ENCODE results near the gene GPR151. TPM values are rescaled to one million over a fixed set of nuclear protein-coding genes. Genes with fewer than 3 reads are reported as not detected.
A peak's percentile ranks its signal among the peaks of the same experiment; 100 is the strongest.

GPR151 gene
- polyA plus RNA-seq, 3 donors: not detected

DNA sequence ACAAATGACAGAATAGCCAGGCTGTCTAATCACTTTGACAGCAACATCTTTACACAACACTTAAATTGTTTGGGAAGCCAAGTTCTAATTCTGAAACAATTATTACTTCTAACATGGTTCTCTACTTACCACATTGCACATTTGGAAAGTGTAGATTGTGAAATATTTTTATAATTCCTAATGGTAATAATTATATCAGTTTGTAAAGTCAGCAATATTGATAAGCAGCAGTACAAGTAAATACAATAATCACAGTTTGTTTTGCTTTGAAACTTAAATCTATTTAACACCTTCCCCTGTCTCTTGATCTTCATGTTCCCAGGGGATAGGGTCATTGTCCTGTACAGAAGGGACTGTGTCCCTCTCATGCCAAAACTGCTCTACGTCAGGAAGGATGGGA, 1.4 kb downstream of the GPR151 start:
- Mint-ChIP-seq H3K36me3 (peaks cover 29 to 31% of the 10 kb centered on the region in 2 donors), H3K27me3 (ENCODE audit: low read depth in 3 of 3) (no peaks in the 10 kb centered on the region), H3K9me3 (no peaks in the 10 kb centered on the region), H3K4me1 (peaks cover 3% of the 10 kb centered on the region), H3K27ac (peak overlapping the region in 3 of 7 donors; percentile 28 to 58 (median 40)), H3K4me3 (no peak overlapping the region)
- Histone ChIP-seq H3K4me3 (replicated peaks in 1 of 3; ENCODE audit: low read depth in 2 of 3, low read length in 3 of 3) (no peak overlapping the region), H3K9me3 (replicated peaks in 1 of 2; ENCODE audit: control insufficient read depth in 1 of 2, insufficient read depth in 1 of 2, low read length in 2 of 2) (no peaks in the 10 kb centered on the region), H3K27ac (ENCODE audit: low read depth in 1 of 2, low read length in 2 of 2) (no peak overlapping the region), H2AFZ (ENCODE audit: insufficient read depth, low read depth, low read length, poor library complexity, severe bottlenecking) (no peak overlapping the region), H3K9ac (ENCODE audit: insufficient read depth, low read length, poor library complexity, severe bottlenecking) (no peak overlapping the region), H3K4me2 (replicated peaks; ENCODE audit: extremely low read depth, low read length, poor library complexity, severe bottlenecking) (no peak overlapping the region), H3K27me3 (ENCODE audit: control insufficient read depth in 2 of 2, insufficient read depth in 2 of 2, low read length in 2 of 2) (no peaks in the 10 kb centered on the region), H3K4me1 (ENCODE audit: control insufficient read depth in 1 of 2, insufficient read depth in 2 of 2, low read length in 2 of 2) (no peaks in the 10 kb centered on the region), H4K20me1 (ENCODE audit: insufficient read depth, low read length) (no peaks in the 10 kb centered on the region), H3K36me3 (replicated peaks in 1 of 2; ENCODE audit: control insufficient read depth in 1 of 2, insufficient read depth in 2 of 2, low read length in 2 of 2) (peaks cover 28 to 37% of the 10 kb centered on the region in 2 donors), H3K79me2 (ENCODE audit: insufficient read depth, low read length) (no peaks in the 10 kb centered on the region)
- TF ChIP-seq, protein P1, sequence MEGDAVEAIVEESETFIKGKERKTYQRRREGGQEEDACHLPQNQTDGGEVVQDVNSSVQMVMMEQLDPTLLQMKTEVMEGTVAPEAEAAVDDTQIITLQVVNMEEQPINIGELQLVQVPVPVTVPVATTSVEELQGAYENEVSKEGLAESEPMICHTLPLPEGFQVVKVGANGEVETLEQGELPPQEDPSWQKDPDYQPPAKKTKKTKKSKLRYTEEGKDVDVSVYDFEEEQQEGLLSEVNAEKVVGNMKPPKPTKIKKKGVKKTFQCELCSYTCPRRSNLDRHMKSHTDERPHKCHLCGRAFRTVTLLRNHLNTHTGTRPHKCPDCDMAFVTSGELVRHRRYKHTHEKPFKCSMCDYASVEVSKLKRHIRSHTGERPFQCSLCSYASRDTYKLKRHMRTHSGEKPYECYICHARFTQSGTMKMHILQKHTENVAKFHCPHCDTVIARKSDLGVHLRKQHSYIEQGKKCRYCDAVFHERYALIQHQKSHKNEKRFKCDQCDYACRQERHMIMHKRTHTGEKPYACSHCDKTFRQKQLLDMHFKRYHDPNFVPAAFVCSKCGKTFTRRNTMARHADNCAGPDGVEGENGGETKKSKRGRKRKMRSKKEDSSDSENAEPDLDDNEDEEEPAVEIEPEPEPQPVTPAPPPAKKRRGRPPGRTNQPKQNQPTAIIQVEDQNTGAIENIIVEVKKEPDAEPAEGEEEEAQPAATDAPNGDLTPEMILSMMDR (IDR thresholded peaks at IDR 0.05): no peak
- WGBS (ENCODE audit: insufficient coverage): no CpG with 5 or more reads among the region's 1 CpG
- no peak for DNase-seq
- intact Hi-C loops (cut with micrococcal nuclease): no loop called here

- Histone ChIP-seq H3K9ac (ENCODE audit: insufficient read depth, low read length, poor library complexity, severe bottlenecking) (no peak overlapping the region), H3K79me2 (ENCODE audit: insufficient read depth, low read length) (no peaks in the 10 kb centered on the region), H3K4me1 (ENCODE audit: control insufficient read depth in 1 of 2, insufficient read depth in 2 of 2, low read length in 2 of 2) (no peaks in the 10 kb centered on the region), H2AFZ (ENCODE audit: insufficient read depth, low read depth, low read length, poor library complexity, severe bottlenecking) (no peak overlapping the region), H3K4me2 (replicated peaks; ENCODE audit: extremely low read depth, low read length, poor library complexity, severe bottlenecking) (no peak overlapping the region), H3K9me3 (replicated peaks in 1 of 2; ENCODE audit: control insufficient read depth in 1 of 2, insufficient read depth in 1 of 2, low read length in 2 of 2) (no peaks in the 10 kb centered on the region), H4K20me1 (ENCODE audit: insufficient read depth, low read length) (no peaks in the 10 kb centered on the region), H3K36me3 (replicated peaks in 1 of 2; ENCODE audit: control insufficient read depth in 1 of 2, insufficient read depth in 2 of 2, low read length in 2 of 2) (peaks cover 39 to 48% of the 10 kb centered on the region in 2 donors), H3K4me3 (replicated peaks in 1 of 3; ENCODE audit: low read depth in 2 of 3, low read length in 3 of 3) (no peak overlapping the region), H3K27me3 (ENCODE audit: control insufficient read depth in 2 of 2, insufficient read depth in 2 of 2, low read length in 2 of 2) (no peaks in the 10 kb centered on the region), H3K27ac (ENCODE audit: low read depth in 1 of 2, low read length in 2 of 2) (no peak overlapping the region)
- no peak overlapping the region for H3K27ac Mint-ChIP-seq
- no peaks in the 10 kb centered on the region for H3K27me3 Mint-ChIP-seq (ENCODE audit: low read depth in 3 of 3)
- TF ChIP-seq, protein P1 (IDR thresholded peaks at IDR 0.05): no peak
- no peaks in the 10 kb centered on the region for H3K9me3 Mint-ChIP-seq
- DNase-seq: no peak
- peaks cover 38 to 42% of the 10 kb centered on the region in 2 donors for H3K36me3 Mint-ChIP-seq
- no peak overlapping the region for H3K4me3 Mint-ChIP-seq
- intact Hi-C loops (cut with micrococcal nuclease): no loop called here
- H3K4me1 Mint-ChIP-seq: peaks cover 3% of the 10 kb centered on the region
- WGBS (ENCODE audit: insufficient coverage): no CpG with 5 or more reads among the region's 2 CpGs
Observed at GRCh38 chr5:146513462-146513861, 2.5 kb downstream of the GPR151 start.

All from CD14-positive monocyte (primary cell).